Measurements from ENCODE around the gene UQCC3. TPM values are rescaled to one million over a fixed set of nuclear protein-coding genes. Genes with fewer than 3 reads are reported as not detected.

The UQCC3 gene
- total and polyA plus RNA-seq, 2 of the 13 experiments (the other 11 are each of a cell fraction or from before 2014, with no cell fraction given): 7.7 to 16.0 TPM

- no peak for TF ChIP-seq RAD21 (CRISPR knock-in tag; IDR thresholded peaks at IDR 0.05)
- no peak for TF ChIP-seq ZNF570 (CRISPR knock-in tag; IDR thresholded peaks at IDR 0.05; ENCODE audit: borderline replicate concordance)
- no peak for TF ChIP-seq ZNF652 (CRISPR knock-in tag; IDR thresholded peaks at IDR 0.05; ENCODE audit: borderline replicate concordance, low read depth)
- TF ChIP-seq, protein P1, sequence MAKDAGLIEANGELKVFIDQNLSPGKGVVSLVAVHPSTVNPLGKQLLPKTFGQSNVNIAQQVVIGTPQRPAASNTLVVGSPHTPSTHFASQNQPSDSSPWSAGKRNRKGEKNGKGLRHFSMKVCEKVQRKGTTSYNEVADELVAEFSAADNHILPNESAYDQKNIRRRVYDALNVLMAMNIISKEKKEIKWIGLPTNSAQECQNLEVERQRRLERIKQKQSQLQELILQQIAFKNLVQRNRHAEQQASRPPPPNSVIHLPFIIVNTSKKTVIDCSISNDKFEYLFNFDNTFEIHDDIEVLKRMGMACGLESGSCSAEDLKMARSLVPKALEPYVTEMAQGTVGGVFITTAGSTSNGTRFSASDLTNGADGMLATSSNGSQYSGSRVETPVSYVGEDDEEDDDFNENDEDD (CRISPR knock-in tag; IDR thresholded peaks at IDR 0.05; ENCODE audit: borderline replicate concordance): peak; percentile 85
- TF ChIP-seq KDM2A (CRISPR knock-in tag; IDR thresholded peaks at IDR 0.05; ENCODE audit: borderline replicate concordance, low read depth): peak; percentile 98
- TF ChIP-seq, protein P2, sequence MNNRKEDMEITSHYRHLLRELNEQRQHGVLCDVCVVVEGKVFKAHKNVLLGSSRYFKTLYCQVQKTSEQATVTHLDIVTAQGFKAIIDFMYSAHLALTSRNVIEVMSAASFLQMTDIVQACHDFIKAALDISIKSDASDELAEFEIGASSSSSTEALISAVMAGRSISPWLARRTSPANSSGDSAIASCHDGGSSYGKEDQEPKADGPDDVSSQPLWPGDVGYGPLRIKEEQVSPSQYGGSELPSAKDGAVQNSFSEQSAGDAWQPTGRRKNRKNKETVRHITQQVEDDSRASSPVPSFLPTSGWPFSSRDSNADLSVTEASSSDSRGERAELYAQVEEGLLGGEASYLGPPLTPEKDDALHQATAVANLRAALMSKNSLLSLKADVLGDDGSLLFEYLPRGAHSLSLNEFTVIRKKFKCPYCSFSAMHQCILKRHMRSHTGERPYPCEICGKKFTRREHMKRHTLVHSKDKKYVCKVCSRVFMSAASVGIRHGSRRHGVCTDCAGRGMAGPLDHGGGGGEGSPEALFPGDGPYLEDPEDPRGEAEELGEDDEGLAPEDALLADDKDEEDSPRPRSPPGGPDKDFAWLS (CRISPR knock-in tag; IDR thresholded peaks at IDR 0.05; ENCODE audit: borderline replicate concordance): no peak
- peak; percentile 96 for TF ChIP-seq ZFX (CRISPR knock-in tag; IDR thresholded peaks at IDR 0.05; ENCODE audit: low read depth)
- peak; percentile 46; the same call in 1 of the 2 replicates for TF ChIP-seq RFXAP (CRISPR knock-in tag; IDR thresholded peaks at IDR 0.05; ENCODE audit: borderline replicate concordance)
- TF ChIP-seq MEIS1 (CRISPR knock-in tag; IDR thresholded peaks at IDR 0.05; ENCODE audit: borderline replicate concordance): 0 out of 2 replicates have a peak, but pooled peaks have one; percentile 15
- peak; percentile 21 to 51; a peak in 1 of 4 replicates for TF ChIP-seq HMGXB4 (CRISPR knock-in tag; IDR thresholded peaks at IDR 0.05; ENCODE audit: borderline replicate concordance in 1 of 2, low read depth in 1 of 2)
- peak; percentile 66 for TF ChIP-seq HNRNPLL (IDR thresholded peaks at IDR 0.05; ENCODE audit: low read depth, low read length, poor library complexity, severe bottlenecking)
- TF ChIP-seq XBP1 (CRISPR knock-in tag; IDR thresholded peaks at IDR 0.05): peak; percentile 87; the same call in 1 of the 2 replicates
- TF ChIP-seq ZBTB34 (CRISPR knock-in tag; IDR thresholded peaks at IDR 0.05): peak; percentile 69
- TF ChIP-seq SP2 (CRISPR knock-in tag; IDR thresholded peaks at IDR 0.05): peak; percentile 89
- TF ChIP-seq ZSCAN20 (CRISPR knock-in tag; IDR thresholded peaks at IDR 0.05; ENCODE audit: borderline replicate concordance): no peak
- TF ChIP-seq HOXA5 (CRISPR knock-in tag; IDR thresholded peaks at IDR 0.05): no peak
- no peak for TF ChIP-seq ZNF124 (CRISPR knock-in tag; IDR thresholded peaks at IDR 0.05)
Measured at GRCh38 chr11:62645946-62646824, 25.3 kb upstream of the UQCC3 start, which contains the start of gene GANAB (continued).
